Measurements from ENCODE around the gene ZNF616. TPM values are rescaled to one million over a fixed set of nuclear protein-coding genes. Genes with fewer than 3 reads are reported as not detected.
A peak's percentile ranks its signal among the peaks of the same experiment; 100 is the strongest.

The ZNF616 gene
- total RNA-seq (2021; fragmentation: NEBNext Ultra II Directional; extraction: Animal tissue kit (Norgen Biotek cat#: 25700)) (40.2 and 40.5 TPM in 2 replicates), polyA plus RNA-seq (2011; rRNA removed) (3.5 and 5.7 TPM in 2 replicates), polyA minus RNA-seq (2011; rRNA and poly(A)+ RNA removed) (30.0 and 41.0 TPM in 2 replicates)
- 7.3 TPM for polyA plus RNA-seq (2011; cell fraction: cytosol; rRNA removed)
- 9.4 TPM for polyA plus RNA-seq (2011; cell fraction: nucleus; rRNA removed)
- polyA plus RNA-seq (2012, experiment 1 of 2), result 14.1 to 26.9 TPM (median 18.7 TPM) in 4 replicates
- polyA plus RNA-seq (2012, experiment 2 of 2), result 1.4 TPM
- 15.4 TPM for polyA plus RNA-seq (2013, experiment 1 of 2)
- polyA plus RNA-seq (2013, experiment 2 of 2), result 13.2 TPM
- polyA minus RNA-seq (2011; cell fraction: cytosol; rRNA and poly(A)+ RNA removed), result 17.4 TPM
- 60.3 TPM for polyA minus RNA-seq (2011; cell fraction: nucleus; rRNA and poly(A)+ RNA removed)
- long read RNA-seq, experiment 1, full-length matches to known transcripts, result 3 of 24 reads
- long read RNA-seq, experiment 1, partial matches to known transcripts, result 0 of 24 reads
- long read RNA-seq, experiment 1, other reads (novel, unspliced or antisense), result 21 of 24 reads
- long read RNA-seq, experiment 2, full-length matches to known transcripts, result 3 of 4 reads
- long read RNA-seq, experiment 2, partial matches to known transcripts, result 0 of 4 reads
- long read RNA-seq, experiment 2, other reads (novel, unspliced or antisense), result 1 of 4 reads

- peaks cover 6% of the 10 kb centered on the region; the same call in 1 of the 2 replicates for H3K23me2 ChIP-seq (ENCODE audit: low read depth, low read length)
- H3K79me1 ChIP-seq (ENCODE audit: low read depth, low read length), result peaks cover 7% of the 10 kb centered on the region; the same call in 1 of the 2 replicates
- no peak for FAIRE-seq
- H3K23ac ChIP-seq (ENCODE audit: insufficient read length), result no peak within 1 kb of the TSS
- peak within 1 kb of the TSS; percentile 97 for H2BK5ac ChIP-seq (ENCODE audit: low read depth, low read length)
- peak within 1 kb of the TSS; percentile 91 for H3K18ac ChIP-seq (ENCODE audit: extremely low read depth, low read length)
- peak within 1 kb of the TSS; percentile 82 to 99 (median 96) for H3K4me3 ChIP-seq (ENCODE audit: extremely low read depth in 1 of 4, insufficient read depth in 2 of 4, low read depth in 3 of 4, low read length in 4 of 4)
- peak within 1 kb of the TSS; percentile 12 for H2BK120ac ChIP-seq (replicated peaks; ENCODE audit: low read depth, low read length)
- peak within 1 kb of the TSS; percentile 81 for H3K27ac ChIP-seq (ENCODE audit: low read depth, low read length)
- H3K4me1 ChIP-seq (replicated peaks in 1 of 4; ENCODE audit: control insufficient read depth in 3 of 4, insufficient read depth in 4 of 4, low read length in 3 of 4), result peaks cover 0 to 4% (median 0%) of the 10 kb centered on the region in 4 experiments; a peak in 2 of 7 replicates
- peak within 1 kb of the TSS; percentile 87 for H2AFZ ChIP-seq (ENCODE audit: low read length)
- H2AK5ac ChIP-seq (ENCODE audit: low read depth, low read length), result peak within 1 kb of the TSS; percentile 41; the same call in 1 of the 2 replicates
- no peaks in the 10 kb centered on the region for H4K20me1 ChIP-seq (replicated peaks in 1 of 2; ENCODE audit: control insufficient read depth in 1 of 2, insufficient read depth in 2 of 2, low read length in 2 of 2)
- H3K14ac ChIP-seq (ENCODE audit: insufficient read length), result no peak within 1 kb of the TSS
- peaks cover 11 to 38% of the 10 kb centered on the region in 2 experiments for H3K79me2 ChIP-seq (ENCODE audit: control insufficient read depth in 1 of 2, insufficient read depth in 2 of 2, low read length in 2 of 2)
- peak within 1 kb of the TSS; percentile 66; the same call in 1 of the 2 replicates for H4K8ac ChIP-seq (ENCODE audit: extremely low read depth, insufficient read depth, low read length)
- H2BK15ac ChIP-seq (ENCODE audit: low read length), result no peak within 1 kb of the TSS; the same call in 1 of the 2 replicates
- peak within 1 kb of the TSS; percentile 88 for H4K5ac ChIP-seq (ENCODE audit: insufficient read length, low read depth, low read length)
- H3K4ac ChIP-seq (replicated peaks; ENCODE audit: insufficient read length, low read depth, low read length), result peak within 1 kb of the TSS; percentile 4
- H3K27me3 ChIP-seq (replicated peaks in 1 of 4; ENCODE audit: control insufficient read depth in 3 of 4, extremely low read depth in 1 of 4, insufficient read depth in 3 of 4, low read length in 3 of 4), result no peaks in the 10 kb centered on the region
- H2BK20ac ChIP-seq (ENCODE audit: low read length), result no peak within 1 kb of the TSS
- WGBS, 2 experiments (ENCODE audit: extremely low coverage in 1 of 2, insufficient coverage in 1 of 2, insufficient read length in 1 of 2, insufficient replicate concordance in 2 of 2, low coverage in 1 of 2, low lambda C conversion rate in 2 of 2, missing lambda C conversion rate in 1 of 2), result 1% methylated on average over 39 of the region's 49 CpGs; no CpG with 5 or more reads in 1 of the 2 experiments
- peak within 1 kb of the TSS; percentile 43 for H3K56ac ChIP-seq (replicated peaks; ENCODE audit: insufficient read length, low read depth, low read length)
- H2BK12ac ChIP-seq (ENCODE audit: low read depth, low read length), result peak within 1 kb of the TSS; percentile 78; the same call in 1 of the 2 replicates
- H4K91ac ChIP-seq (replicated peaks; ENCODE audit: insufficient read length, low read length), result peak within 1 kb of the TSS; percentile 45
- POLR2A ChIA-PET (ENCODE audit: partially characterized antibody), result interaction anchor here (0.6 to 2.8 kb wide), 17 partner anchors 10 to 259 kb away, joined by 3 to 25 read pairs (median 4); partner anchors contain the start of genes PPP2R1A, ZNF432, ZNF528 and ZNF610
- CTCF ChIA-PET (ENCODE audit: partially characterized antibody), result interaction anchor here (0.6 to 2.4 kb wide), 10 partner anchors 12 to 98 kb away, joined by 3 to 11 read pairs (median 4); no protein-coding TSS in a partner anchor
- DNase-seq (ENCODE audit: low read depth in 1 of 2, low spot score in 2 of 2), result peak; percentile 85 to 99
- H3K36me3 ChIP-seq (ENCODE audit: control insufficient read depth in 2 of 4, insufficient read depth in 4 of 4, low read length in 3 of 4), result peaks cover 0 to 5% (median 2%) of the 10 kb centered on the region in 4 experiments; a peak in 2 of 8 replicates
- peak within 1 kb of the TSS; percentile 52 to 93 (median 92) for H3K9ac ChIP-seq (replicated peaks in 1 of 4; ENCODE audit: extremely low read depth in 1 of 4, low read depth in 3 of 4, low read length in 3 of 4)
- peak within 1 kb of the TSS; percentile 87 to 98 for H3K4me2 ChIP-seq (ENCODE audit: insufficient read depth in 1 of 2, low read depth in 2 of 2, low read length in 2 of 2)
- peaks cover 4 to 7% of the 10 kb centered on the region in 2 experiments; a peak in 3 of 4 replicates for H3K9me3 ChIP-seq (ENCODE audit: insufficient read depth in 2 of 2, low read depth in 1 of 2, low read length in 1 of 2)
- TF ChIP-seq JUND (IDR thresholded peaks at IDR 0.05; ENCODE audit: low read length) (no peak), E2F6 (IDR thresholded peaks at IDR 0.05) (peak; percentile 61), USF2 (IDR thresholded peaks at IDR 0.05; ENCODE audit: low read length) (no peak)
Measured at GRCh38 chr19:52139252-52140031, at the start of gene ZNF616. ZNF616 (minus strand) TSS chr19:52139938; CDS start chr19:52130512, 9,426 bp downstream.

All from H1 (cell line).